HuH-7.5 (cell line): Measurements from ENCODE around the gene HSPA4.
A peak's percentile ranks its signal among the peaks of the same experiment; 100 is the strongest.
"Not testable (repeated sequence)": the region's sequence is repeated elsewhere in the genome, so short reads cannot be mapped to it uniquely, and the experiment has no call there.

Source experiments
- DNase-seq: peaks from one replicate; pipeline ENCODE4 v3.0.0; 2011; ENCODE audit warnings: low spot score

HSPA4 gene

DNA sequence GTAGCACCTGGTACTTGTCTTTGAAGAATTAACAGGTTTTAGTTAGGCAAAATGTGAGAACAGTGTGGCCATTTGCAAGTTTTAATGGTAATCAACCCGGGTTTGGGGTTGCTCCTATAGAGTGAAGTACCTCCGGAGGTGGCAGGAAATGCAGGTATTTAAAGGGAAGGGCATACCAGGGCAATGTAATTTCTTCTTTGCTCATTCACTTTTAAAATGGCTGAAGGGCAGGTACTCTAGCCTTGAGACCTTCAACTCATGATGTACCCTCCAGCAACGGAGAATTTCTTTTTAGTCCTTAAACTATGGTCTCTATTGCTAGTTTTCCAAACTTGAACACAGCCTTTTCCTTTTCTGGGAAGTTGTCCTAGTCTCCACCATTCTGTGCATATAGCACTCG lies 1.3 kb upstream of the HSPA4 start:
- DNase-seq = no peak

DNA sequence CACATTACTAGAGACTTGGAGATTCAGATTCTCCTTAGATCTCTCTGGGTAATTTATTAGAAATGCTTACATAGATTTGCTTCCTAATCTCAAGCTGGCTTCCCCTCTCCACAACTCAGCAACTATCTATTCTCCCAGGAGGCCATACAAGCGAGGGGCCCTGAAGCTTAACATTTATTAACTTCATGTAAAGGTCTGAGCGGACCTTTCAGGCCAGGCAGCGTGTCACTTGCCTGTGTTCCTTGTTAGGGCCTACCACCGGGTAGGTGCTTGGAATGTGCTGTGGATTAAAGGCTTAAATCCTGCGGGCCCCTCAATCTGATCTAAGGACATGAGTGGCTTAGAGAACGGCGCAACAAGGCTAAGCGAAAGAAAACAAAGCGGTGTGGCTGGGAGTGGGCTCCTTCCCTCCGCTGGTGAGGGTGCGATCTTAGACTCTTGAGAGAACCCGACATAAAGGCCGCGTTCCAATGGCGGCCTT lies 712 bp upstream of the HSPA4 start:
- DNase-seq = no peak

DNA sequence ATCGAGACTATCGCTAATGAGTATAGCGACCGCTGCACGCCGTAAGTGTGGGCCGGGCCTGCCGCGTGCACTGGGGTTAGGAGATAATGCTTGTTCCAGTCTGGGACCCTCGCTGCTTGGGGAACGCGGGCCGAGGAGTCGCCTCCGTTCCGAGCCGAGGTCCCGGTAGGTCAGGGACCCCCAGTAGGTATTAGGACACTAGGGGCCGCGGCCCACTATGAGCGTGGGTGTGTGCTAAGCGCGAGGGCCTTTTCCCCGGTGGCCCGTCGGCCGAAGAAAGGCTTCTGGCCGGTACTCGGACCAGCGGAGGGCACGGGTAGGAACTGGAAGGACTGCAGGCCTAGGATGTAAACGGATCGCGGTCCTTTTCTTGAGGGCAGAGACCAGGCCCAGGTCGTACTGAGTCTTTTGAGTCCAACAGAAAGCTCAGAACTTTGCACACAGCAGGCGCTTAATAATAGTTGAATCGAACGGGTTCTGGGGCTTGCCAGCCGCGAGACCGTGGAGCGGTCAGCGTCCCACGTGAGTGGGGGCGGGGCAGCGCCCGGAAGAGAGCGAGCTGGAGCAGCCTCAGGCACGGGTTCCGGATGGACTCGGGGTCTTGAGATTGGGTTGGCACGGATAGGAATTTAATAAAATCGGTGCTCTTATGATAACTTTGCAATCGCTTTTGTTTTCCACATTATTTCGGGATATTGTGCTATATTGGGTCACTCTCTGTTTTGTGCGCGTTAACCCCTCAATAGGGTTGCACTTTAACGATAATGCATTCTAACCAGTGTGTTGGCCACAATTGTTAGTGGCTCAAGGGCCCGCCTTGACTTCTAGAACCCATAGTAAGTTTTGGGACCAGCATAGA lies 733 bp downstream of the HSPA4 start:
- peak; percentile 44 for DNase-seq

DNA sequence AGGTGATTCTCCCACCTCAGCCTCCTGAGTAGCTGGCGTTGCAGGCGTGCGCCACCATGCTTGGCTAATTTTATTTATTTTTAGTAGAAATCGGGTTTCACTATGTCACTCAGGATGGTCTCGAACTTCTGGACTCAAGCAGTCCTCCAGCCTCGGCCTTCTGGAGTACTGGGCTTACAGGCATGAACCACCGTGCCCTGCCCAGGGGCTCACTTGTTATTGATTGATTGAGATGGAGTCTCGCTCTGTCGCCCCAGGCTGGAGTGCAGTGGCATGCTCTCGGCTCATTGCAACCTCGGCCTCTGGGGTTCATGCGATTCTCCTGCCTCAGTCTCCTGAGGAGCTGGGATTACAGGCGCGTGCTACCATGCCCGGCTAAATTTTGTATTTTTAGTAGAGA lies 1.6 kb downstream of the HSPA4 start:
- no peak for DNase-seq

DNA sequence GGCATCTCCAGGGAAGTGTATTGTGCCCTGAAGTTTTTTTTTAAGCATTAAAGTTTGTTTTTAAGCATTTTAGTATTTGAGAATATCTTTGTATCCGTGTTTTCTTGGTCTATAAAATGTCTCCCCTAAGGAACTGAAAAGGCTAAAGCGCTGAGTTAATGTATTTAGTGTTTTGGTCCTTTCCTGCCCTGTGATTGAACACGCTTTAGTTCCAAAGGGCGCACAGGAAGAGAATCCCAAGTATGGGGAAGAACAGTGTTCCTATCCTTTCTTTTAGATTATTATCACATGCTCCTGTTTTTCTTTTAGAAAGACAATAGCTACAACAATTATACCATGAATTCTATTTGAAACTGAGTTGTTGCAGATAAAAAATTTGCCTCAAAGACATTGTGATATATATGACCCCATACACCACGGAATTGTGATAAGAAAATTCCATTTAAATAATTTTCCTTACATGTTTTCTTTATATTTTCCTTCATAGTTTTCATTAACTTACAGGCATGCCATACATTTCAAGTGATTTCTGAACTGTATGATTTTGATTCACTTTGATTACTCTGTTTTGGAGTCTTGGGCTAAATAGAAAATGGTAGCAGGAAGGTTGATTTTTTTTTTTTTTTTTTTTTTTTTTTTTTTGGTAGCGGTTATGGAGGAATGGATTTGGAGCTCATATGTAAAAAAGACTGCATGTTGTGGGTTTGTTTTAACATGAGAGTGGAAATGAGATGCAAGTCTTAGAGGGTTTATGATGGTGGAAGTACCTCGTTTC lies 3.1 kb downstream of the HSPA4 start:
- no peak for DNase-seq

DNA sequence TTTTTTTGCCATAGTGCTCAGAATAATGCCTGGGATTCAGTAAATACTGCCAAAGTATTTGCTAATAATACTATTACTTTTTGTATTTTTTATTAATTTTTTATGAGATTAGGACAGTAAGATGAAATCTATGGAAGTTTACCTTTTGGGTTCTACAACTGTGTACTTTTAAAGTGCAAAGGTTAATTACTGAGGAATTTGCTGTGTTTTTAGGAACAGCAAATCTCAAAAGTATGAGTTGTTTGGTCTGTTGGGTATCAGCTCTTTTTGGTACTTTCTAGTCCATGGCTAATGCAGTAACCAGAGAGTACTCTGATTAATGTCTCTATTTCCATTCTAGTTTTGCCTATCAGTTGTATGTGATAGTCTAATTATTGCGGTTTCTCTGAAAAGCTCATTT lies 5.1 kb downstream of the HSPA4 start:
- DNase-seq = no peak

DNA sequence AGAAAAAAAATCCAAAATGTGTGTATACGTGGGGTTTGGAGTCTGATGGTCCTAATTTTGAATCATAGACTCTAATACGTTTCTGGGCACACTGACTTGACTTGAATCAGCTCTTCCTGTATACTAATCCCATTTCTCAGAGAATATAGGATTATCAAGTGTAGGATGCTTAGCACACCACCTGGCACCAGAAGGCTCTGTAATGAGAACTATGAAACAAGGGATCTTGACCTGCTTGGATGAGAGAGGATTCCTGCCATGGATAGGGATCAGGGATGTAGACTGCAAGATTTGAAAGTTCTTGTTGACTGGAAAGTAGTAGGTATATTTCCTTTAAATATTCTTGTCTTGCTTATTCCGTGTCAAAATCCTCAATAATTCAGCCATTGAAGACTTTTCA lies 7.8 kb downstream of the HSPA4 start:
- DNase-seq = no peak

DNA sequence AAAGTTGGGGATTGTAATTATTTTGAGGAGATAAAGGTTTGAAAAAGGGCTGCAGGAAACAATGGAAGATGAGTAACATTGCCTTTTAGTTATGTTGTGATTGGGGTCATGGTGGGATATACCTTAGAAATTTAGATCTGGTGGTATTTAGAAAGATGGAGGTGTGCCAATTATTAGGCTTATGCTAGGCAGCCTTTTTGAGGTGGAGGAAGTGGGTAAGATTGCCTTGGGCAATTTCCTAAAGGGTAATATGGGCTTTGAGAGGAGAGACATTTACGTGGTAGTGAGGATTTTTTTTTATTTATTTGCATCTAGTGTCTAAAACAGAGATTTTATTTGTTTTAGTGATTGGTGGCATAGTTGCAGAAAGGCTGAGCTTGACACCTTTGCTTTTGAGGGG lies 10.5 kb downstream of the HSPA4 start:
- no peak for DNase-seq

DNA sequence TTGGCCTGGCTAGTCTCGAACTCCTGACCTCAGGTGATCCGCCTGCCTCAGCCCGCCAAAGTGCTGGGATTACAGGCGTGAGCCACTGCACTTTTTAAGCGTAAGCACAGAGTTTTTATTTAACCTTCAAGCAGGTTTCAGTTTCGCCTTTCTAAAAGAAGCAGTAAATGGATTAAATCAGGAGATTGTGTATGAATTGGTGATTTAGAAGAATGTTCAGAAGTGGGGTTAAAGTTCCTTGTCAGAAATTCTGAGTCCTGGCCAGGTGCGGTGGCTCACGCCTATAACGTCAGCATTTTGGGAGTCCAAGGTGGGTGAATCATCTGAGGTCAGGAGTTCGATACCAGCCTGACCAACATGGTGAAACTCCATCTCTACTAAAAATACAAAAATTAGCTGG lies 12.2 kb downstream of the HSPA4 start:
- DNase-seq = no peak

DNA sequence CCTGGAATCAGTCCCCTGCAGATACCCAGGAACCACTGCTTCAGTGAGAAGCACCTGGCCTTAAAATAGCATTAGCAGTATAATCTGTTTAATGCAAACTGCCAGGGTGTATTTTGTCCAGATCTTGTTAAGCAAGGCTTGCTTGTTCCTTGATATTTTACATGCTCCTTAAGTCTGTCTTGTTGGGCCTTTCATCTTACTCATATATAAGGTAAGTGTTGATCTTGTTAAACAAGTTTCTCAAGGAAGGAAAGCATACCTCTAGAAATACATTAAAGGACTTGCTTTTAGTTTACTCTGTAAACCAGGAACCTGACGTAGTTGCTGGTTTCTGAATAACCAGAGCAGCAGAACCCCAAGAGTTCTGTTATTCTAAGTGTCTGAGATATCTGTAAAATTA lies 13.7 kb downstream of the HSPA4 start:
- DNase-seq = no peak

DNA sequence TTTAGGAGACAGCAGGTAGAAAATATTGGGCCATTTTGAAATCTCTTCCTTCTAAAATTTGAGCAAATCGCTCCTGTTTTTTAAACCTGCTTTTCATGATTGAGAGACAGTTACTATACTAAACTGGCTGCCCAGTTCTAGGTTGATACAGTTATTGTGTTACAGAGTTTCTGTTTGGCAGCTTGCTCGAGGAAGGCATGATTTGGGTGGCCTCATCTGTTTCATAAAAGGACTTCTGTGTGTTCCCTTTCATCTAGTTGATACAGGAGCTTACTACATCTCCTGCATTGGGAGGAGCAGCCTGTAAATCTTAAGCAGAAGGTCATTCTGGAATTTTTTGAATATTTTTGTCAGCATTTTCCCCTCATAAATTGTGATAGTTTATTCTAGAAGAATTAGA lies 14.2 kb downstream of the HSPA4 start:
- DNase-seq = no peak

DNA sequence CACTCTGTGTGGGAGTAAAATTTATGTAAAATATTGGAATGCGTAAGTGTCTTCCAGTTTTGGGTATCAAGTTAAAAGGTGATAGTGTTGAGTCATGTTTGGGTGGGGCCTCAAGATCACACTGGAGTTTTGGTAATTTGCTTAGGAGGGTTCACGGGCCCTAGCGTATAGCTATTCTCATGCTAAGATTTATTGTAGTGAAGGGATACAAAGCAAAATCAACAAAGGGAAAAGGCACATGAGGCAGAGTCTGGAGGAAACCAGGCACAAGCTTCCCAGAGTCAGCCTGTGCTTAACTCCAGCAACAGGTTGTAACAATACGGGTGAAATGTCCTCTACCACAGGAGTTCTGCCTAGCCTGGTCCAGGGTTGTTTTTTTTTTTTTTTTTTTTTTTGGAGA lies 20.2 kb downstream of the HSPA4 start:
- DNase-seq = no peak

DNA sequence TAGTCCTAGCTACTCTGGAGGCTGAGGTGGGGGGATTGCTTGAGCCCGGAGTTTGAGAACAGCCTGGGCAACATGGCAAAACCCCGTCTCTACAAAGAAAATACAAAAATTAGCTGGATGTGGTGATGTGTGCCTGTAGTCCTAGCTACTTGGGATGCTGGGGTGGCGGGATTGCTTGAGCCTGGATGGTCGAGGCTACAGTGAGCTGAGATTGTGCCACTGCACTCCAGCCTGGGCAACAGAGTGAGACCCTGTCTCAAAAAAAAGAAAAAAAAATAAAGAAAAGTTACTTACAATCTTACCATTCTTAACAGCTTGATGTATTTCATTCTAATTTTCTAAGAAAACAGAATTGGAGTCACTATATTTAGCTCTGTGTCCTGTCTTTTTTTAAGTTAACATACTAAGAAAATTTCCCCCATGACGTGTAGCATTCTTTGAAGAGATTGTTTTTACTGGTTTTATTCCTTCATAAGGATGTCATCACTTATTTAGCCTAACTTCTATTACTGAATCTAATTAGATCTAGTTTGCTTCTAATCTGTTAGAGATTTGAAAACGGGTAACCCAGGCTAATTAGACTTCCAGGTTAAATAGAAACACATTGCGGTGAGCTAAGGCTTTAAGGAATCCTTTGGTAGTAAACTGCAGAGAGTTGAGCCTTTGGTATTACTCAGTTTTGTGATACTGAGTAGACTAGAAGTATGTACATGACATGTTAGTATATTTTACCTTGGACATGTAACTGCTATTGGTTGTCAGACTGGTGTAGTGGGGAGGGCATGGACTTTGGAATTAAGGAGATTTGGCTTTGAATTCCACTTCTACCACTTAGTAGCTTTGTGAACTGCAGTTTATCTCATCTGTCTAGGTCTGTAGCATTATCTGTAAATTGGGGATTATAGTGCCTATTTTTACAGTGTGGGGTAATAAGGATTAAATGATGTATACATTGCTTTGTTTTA lies 24.0 kb downstream of the HSPA4 start:
- DNase-seq = no peak

DNA sequence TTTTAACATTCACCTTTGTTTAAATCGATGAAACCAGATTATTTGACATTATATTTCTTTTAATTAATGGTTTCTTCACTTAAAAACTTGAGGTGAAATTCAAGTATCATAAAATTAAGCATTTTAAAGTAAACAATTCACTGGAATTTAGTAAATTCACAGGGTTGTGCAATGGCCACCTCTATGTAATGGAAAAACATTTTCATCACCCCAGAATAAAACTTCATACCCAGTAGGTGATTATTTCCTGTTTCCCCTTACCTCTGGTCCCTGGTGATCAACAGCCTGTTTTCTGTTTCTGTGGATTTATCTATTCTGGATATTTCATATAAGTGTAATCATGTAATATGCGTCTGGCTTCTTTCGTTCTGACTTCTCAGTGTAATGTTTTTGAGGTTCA lies 27.2 kb downstream of the HSPA4 start:
- no peak for DNase-seq

DNA sequence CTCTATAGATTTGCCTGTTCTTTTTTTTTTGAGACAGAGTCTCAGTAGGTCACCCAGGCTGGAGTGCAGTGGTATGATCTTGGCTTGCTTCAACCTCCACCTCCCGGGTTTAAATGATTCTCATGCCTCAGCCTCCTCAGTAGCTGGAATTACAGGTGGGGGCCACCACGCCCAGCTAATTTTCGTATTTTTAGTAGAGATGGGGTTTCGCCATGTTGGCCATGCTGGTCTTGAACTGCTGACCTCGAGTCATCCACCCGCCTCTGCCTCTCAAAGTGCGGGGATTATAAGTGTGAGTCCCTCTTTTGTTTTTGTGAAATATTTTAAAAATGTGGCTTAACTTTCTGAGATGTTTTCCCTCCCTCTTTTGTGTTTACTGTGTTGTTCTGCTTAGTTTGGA lies 29.2 kb downstream of the HSPA4 start:
- no peak for DNase-seq

DNA sequence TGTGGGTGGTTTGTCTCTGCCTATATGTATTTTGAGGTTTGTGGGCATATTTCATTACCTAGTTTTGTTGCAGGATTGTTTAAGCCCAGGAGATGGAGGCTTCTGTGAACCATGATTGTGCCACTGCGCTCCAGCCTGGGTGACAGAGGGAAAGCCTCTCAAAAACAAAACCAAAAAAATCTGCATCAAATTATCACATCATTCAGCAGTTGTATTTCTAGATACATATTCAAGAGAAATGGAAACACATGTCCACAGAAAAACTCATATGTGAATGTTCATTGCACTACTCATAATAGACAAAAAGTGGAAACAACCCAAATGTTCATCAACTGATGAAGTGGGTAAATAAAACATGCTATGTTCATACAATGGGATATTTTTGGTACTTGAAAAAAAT lies 29.9 kb downstream of the HSPA4 start:
- DNase-seq = no peak

DNA sequence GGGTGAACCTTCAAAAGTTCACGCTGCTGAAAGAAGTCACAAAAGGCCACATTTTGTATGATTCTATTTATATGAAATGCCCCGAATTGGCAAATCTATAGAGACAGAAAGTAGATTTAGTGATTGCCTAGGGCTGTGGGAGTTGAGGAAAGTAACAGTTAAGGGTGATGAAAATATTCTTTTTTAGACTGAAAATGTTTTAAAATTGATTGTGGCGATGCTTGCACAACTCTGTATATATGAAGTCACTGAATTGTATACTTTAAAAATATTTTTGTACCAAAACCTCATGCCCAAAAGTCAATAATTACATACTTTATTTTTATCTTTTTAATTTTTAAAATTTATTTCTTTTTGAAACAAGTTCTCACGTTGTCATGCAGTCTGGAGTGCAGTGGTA lies 30.3 kb downstream of the HSPA4 start:
- DNase-seq = no peak

DNA sequence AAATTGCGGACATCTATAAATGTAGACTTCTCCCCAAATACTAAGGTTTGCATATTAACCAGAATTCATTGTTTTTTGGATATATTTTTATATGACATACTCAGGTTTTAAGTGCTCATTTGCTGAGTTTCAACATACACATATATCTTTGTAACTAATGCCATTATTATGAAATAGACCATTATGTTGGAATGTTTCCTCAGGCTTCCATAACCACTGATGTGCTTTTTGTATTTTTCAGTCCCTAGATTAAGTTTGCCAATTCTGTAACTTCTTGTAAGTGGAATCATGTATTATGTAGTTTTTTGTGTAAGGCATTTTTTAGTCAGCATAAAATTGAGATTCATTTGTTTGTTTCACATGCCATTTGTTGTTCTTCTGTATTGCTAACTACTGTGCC lies 32.1 kb downstream of the HSPA4 start:
- DNase-seq = no peak

DNA sequence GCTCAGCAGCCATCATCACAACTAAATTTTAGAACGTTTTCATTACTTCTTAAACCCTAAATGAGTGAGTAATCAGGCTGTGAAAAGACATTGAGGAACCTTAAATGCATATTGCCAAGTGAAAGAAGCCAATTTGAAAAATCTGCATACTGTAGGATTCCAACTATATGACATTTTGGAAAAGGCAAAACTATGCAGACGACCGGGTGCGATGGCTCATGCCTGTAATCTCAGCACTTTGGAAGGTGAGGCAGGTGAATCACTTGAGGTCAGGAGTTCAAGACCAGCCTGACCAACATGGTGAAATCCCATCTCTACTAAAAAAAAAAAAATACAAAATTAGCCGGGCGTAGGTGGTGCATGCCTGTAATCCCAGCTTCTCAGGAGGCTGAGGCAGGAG lies 33.4 kb downstream of the HSPA4 start:
- not testable (repeated sequence) for DNase-seq

DNA sequence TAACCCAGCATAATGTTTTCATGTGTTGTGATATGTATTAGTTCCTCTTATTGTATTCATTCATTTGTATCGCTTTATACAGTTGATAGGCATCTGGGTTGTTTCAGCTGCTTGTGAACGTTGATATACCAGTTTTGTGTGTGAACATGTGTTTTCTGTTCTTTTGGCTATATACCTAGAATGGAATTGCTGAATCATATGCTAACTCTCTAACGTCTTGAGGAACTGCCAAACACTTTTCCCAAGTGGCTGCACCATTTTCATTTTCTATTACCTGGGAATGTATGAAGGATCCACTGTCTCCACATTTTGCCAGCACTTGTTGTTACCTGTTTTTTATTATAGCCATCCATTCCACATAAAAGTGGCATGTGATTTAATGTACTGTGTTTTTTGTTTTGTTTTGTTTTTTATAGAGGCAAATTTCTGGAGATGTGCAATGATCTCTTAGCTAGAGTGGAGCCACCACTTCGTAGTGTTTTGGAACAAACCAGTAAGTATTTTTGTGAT lies 34.6 kb downstream of the HSPA4 start:
- DNase-seq = no peak

DNA sequence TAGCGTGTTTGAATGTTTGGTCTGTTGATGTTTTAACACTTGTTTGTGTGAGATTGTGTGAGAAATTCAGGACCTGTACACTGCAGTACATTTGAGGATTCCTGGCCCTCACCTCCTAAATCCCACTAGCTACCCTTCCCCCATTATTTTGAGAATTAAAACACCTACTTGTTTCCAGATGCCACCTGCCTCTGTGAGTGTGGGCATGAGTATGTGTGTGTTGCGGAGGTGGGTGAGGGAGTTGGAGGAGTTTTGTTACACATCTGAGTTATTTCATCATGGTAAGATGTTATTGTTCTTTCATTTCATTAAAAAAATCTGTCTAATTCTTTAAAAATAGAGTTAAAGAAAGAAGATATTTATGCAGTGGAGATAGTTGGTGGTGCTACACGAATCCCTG lies 36.3 kb downstream of the HSPA4 start:
- DNase-seq = no peak

DNA sequence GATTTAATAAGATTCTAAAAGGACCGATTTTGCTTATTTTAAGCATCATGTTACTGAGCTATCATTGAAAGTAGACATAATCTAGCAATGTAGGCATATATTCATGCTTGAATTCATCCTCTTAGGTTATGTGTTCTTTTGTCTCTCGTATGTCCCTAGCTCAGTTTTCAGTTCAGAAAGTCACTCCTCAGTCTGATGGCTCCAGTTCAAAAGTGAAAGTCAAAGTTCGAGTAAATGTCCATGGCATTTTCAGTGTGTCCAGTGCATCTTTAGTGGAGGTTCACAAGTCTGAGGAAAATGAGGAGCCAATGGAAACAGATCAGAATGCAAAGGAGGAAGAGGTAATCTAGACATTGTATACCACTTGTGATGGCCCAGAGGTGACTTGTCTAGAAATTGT lies 39.2 kb downstream of the HSPA4 start:
- DNase-seq = no peak
